ENCODE measurements around the gene CGN.
A peak's percentile ranks its signal among the peaks of the same experiment; 100 is the strongest.
"Not testable (repeated sequence)": the region's sequence is repeated elsewhere in the genome, so short reads cannot be mapped to it uniquely, and the experiment has no call there.

The CGN gene

DNA sequence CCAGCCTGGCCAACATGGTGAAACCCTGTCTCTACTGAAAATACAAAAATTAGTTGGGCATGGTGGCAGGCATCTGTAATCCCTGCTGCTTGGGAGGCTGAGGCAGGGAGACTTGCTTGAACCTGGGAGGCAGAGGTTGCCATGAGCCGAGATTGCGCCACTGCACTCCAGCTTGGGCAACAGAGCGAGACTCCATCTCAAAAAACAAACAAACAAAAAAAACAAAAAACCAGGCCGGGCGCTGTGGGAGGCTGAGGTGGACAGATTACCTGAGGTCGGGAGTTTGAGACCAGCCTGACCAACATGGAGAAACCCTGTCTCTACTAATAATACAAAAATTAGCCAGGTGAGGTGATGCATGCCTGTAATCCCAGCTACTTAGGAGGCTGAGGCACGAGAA lies 11.2 kb downstream of the CGN start:
- DNase-seq (ENCODE audit: low spot score): not testable (repeated sequence)

DNA sequence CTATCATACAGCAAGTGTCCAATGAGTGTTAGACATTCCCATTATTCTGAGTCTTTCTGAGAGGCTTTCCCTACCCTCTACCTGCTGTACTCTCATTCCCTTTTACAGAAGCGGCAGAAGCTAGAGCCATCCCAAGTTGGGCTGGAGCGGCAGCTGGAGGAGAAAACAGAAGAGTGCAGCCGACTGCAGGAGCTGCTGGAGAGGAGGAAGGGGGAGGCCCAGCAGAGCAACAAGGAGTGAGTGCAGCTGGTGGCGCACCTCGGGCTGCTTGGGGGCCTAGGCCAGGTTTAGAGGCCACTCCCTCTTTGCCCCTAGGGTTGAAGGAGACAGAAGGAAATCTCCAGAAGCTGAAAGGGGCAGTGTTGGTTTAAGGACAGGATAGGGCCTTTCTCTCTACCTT lies 12.1 kb downstream of the CGN start:
- DNase-seq (ENCODE audit: low spot score): no peak

DNA sequence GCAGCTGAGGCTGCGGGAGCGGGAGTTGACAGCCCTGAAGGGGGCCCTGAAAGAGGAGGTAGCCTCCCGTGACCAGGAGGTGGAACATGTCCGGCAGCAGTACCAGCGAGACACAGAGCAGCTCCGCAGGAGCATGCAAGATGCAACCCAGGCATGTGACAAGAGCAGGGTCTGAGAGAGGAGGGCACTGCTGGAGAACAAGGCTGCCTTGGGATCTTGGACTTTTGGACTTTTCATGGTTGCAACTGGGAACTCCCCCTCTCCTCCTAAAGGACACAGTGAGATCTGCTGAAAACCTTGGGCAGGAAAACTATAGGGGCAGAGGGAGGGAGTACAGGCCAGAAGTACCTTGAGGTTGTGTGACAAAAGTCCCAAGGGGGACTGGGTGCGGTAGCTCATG lies 13.5 kb downstream of the CGN start:
- DNase-seq (ENCODE audit: low spot score): no peak

DNA sequence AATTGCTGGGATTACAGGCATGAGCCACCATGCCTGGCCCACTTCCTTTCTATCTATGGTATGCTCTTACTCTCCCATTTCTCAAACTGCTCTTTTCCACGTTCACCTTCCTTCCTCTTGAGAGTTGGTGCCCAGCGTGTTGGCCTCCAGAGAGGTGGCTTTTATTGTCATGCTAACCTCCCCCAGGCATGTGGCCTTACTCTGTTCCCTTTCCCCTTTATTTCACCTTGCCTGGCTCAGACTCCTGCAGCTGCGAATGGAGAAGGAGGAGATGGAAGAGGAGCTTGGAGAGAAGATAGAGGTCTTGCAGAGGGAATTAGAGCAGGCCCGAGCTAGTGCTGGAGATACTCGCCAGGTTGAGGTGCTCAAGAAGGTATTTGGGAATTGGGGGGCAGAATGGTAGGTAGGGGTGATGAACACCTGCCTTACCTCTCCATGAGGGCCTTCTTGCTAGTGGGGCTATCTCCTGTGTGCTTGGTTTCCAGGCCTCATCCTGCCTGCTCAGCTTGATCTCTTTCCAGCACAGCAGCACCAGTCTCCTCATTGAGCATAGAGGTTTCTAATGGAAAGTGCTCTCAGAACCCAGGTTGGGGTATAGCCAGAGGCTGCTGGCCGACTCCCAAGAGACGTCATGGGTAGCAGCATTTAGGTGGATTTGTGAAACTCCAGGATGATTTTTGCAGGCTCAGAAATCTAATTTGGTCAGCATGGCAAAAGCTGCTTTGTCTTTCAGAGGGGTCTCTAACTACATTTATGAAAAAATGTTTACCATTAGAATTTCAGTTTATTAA lies 15.7 kb downstream of the CGN start:
- DNase-seq (ENCODE audit: low spot score): no peak

DNA sequence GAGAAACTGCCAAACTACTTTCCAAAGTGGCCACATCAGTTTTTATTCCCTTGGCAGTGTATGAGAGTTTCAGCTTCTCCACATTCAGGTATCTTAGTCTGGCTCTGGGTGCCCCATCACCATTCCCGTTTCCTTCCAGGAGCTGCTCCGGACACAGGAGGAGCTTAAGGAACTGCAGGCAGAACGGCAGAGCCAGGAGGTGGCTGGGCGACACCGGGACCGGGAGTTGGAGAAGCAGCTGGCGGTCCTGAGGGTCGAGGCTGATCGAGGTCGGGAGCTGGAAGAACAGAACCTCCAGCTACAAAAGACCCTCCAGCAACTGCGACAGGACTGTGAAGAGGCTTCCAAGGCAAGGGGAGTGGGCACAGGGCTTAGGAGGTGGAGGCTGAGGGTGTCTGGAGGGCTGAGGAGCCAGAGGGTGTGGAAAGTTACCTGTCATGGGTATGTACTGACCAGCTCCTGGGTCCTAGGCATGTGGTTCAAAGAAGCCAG lies 18.1 kb downstream of the CGN start:
- no peak for DNase-seq (ENCODE audit: low spot score)

GRCh38 chr1:151529781-151530180 lies 18.6 kb downstream of the CGN start:
- DNase-seq (ENCODE audit: low spot score): no peak

DNA sequence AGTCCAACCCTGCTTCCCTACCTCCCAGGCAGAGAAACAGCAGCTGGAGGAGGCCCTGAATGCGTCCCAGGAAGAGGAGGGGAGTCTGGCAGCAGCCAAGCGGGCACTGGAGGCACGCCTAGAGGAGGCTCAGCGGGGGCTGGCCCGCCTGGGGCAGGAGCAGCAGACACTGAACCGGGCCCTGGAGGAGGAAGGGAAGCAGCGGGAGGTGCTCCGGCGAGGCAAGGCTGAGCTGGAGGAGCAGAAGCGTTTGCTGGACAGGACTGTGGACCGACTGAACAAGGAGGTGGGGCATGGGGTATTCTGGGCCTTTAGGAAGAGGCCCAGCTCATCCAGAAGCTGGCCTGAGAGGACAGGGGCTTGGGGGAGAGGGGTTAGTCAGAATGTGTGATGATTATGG lies 19.3 kb downstream of the CGN start:
- DNase-seq (ENCODE audit: low spot score): no peak

GRCh38 chr1:151533870-151534269 lies 22.7 kb downstream of the CGN start:
- no peak for DNase-seq (ENCODE audit: low spot score)

GRCh38 chr1:151534662-151535278 lies 23.6 kb downstream of the CGN start:
- DNase-seq (ENCODE audit: low spot score): peak; percentile 77

GRCh38 chr1:151535326-151536271 lies 24.4 kb downstream of the CGN start:
- no peak for DNase-seq (ENCODE audit: low spot score)

- DNase-seq (ENCODE audit: low spot score): no peak
These were observed 25.3 kb downstream of the CGN start for GRCh38 chr1:151536499-151536898.

GRCh38 chr1:151537112-151537511 lies 25.9 kb downstream of the CGN start:
- no peak for DNase-seq (ENCODE audit: low spot score)

GRCh38 chr1:151539321-151540020 lies 28.3 kb downstream of the CGN start:
- peak; percentile 77 for DNase-seq (ENCODE audit: low spot score)

DNA sequence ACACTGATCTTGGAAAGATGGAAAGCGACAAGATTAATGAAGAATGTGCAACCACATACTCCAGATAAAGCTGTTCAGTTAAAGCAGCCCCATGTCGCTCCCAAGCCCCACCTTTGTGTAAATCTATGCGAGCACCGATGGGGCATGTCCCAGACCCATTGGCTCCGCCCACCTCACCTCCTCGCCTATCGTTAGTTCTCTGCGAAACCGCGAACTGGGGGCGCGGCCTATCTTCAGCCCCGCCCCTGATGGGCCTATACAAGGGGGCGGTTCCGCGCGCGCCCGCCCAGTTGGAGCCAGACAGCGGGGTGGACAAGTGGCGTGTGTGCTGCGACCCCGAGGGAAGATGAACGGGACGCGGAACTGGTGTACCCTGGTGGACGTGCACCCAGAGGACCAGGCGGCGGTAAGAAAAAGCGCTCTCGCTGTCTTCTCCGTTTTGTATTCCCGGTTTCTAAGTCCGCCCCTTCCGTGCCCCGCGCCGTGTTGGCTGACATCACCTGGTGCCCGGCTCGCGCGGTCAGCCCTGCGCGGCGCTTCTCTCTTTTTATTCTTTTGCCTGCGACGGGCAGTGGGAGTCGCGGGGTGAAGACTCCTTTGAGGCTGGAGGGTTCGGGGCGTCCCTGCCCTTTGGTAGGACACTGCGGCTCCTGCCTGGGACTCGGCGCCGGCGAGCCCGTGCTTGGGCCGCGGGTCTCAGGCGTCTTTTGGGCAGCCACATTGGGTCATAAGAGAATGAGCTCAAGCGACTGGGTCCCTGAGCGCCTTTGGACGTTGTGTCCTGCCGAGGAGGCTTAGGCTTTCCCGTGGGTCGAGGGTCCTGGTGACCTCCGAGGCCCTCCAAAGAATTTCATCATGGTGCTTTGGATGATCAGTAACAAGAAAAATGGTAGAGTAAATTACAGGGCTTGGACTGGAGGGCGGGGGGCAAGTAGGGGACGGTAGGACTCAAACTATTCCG lies 29.1 kb downstream of the CGN start, which contains the start of gene TUFT1:
TUFT1 (plus strand) TSS at position 289 of the 961 bp plus-strand sequence; CDS start at position 347, 58 bp downstream.
- peak; percentile 95 for DNase-seq (ENCODE audit: low spot score)

DNA sequence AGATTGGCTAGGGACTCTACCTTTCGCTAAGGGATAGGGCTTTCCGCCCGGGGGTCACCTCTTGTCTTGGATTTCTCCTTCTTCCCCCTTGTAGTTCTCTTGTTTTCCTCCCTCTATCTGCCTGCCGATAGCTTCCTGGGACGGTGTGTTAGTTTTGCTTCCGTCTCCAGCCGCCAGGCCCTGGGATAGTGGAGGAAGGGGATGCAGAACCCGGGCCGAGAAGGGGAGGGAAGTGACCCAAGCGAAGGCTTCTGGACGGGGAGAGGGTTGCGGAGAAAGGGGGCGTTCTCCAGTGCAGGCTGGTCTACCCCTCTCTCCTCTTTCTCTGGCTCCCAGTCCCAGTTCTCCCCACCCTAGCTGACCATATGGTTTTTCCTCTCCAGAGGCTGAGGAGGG lies 29.8 kb downstream of the CGN start:
- peak; percentile 58 for DNase-seq (ENCODE audit: low spot score)

GRCh38 chr1:151541752-151542151 lies 30.6 kb downstream of the CGN start:
- DNase-seq (ENCODE audit: low spot score): no peak

DNA sequence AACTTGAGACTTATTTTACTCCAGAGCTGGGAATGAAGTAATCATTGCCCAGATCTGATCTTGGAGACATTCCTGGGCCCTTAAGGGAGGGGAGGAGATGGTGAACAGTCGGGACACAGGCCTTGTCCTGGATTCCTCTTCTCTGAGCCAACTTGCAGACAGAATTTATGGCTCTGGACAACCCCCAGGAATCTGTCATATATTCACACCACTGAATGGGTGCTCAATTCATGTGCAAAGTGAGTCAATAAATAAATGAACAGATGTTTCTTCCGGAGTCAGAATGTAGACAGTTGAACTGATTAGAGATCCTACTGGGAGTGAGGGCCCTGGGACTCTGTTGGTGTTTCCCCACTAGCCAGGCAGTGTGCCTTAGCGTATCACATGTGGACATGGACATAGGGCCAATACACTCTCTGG lies 31.5 kb downstream of the CGN start:
- DNase-seq (ENCODE audit: low spot score): no peak

GRCh38 chr1:151545542-151545941 lies 34.4 kb downstream of the CGN start:
- DNase-seq (ENCODE audit: low spot score): no peak

DNA sequence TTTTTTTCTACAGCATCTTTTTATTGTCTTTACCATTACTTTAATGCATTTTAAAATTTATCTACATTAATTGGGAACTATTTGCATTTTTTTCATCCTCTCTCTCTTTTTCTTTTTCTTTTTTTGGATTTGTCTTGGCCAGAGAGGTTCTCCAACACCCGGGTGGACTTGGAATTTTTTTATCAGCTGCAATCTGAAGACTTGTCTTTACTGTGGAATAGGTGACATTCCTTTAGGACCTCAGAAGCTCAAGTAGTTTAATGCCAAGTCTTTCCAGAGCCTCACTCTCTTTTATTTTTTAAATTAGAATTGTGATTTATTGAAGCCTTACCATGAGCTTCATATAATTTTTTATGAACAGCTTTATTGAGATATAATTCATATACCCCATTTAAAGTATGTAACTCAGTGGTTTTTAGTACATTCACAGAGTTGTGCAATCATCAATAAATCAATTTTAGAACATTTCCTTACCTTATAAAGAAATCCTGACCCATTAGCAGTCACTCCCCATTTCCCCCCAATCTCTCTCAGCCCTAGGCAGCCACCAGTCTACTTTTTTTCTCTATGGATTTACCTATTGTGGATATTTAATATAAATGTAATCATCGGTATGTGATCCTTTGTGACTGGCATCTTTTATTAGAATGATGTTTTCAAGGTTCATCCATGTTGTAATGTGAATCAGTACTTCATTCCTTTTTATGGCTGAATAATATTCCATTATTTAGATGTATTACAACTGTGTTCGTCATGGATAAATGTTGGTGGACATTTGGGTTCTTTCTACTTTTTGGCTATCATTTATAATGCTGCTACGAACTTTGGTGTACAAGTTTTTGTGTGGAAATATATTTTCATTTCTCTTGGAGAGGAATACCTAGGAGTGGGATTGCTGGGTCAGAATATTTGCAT lies 35.1 kb downstream of the CGN start:
- no peak for DNase-seq (ENCODE audit: low spot score)
